Renal cortex interstitium (tissue), 11 donors: Measurements from ENCODE around the gene SEC22C. TPM values are rescaled to one million over a fixed set of nuclear protein-coding genes. Genes with fewer than 3 reads are reported as not detected.

Source experiments
- DNase-seq, 11 donors: peaks; one replicate each; pipeline ENCODE4 v3.0.0-alpha.2; 2013; ENCODE audit warnings: low read depth in 9 of 11, low spot score in 4 of 11; ENCODE audit errors: extremely low read depth in 1 of 11
- polyA plus RNA-seq, 3 donors: library from polyadenylated mRNA; unstranded; fragments of 120-200 nt; gene quantifications; one replicate each; pipeline ENCODE4 v1.2.1, GENCODE V29; 2013; ENCODE audit not compliant: insufficient read length in 3 of 3

The SEC22C gene
- polyA plus RNA-seq, 3 donors, result 41.8 to 47.5 (median 45.2) TPM

- DNase-seq, result no peak
These were observed 76.5 kb downstream of the SEC22C start for GRCh38 chr3:42505128-42505848.

GRCh38 chr3:42504334-42505127 is 77.2 kb downstream of the SEC22C start:
- no peak for DNase-seq

- no peak for DNase-seq
These were observed 77.8 kb downstream of the SEC22C start for GRCh38 chr3:42503957-42504333.

DNA sequence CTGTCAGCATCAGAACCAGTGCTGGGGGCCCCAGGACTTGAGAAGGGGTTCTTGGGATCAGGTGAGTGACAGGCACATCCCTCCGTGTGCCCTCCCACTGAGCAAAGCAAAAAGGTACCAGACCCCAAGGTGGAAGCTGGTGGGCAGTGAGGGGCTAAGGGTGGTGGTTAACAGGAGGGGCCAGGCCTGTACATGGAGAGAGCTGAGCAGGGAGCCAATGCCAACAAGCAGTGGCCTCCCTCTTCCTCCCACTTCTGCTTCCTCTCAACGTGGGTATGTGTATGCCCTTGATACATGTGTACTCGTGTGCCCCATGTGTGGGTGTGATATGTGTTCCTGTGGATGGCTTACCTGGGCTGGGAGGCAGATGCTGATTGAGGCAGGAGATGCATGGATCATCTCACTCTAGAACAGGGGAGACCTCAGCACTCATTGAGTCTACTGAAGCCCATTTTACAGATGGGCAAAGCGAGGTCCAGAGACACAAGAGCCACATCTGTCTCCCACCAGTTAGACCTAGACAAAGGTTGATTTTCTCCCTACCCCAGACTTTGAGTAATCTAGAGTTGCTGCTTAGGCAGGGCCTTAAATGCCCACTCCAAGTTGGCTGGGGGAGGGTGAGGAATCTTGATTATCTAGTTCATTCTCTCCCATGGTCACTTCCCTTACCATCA is 78.4 kb downstream of the SEC22C start:
- DNase-seq, result no peak

DNA sequence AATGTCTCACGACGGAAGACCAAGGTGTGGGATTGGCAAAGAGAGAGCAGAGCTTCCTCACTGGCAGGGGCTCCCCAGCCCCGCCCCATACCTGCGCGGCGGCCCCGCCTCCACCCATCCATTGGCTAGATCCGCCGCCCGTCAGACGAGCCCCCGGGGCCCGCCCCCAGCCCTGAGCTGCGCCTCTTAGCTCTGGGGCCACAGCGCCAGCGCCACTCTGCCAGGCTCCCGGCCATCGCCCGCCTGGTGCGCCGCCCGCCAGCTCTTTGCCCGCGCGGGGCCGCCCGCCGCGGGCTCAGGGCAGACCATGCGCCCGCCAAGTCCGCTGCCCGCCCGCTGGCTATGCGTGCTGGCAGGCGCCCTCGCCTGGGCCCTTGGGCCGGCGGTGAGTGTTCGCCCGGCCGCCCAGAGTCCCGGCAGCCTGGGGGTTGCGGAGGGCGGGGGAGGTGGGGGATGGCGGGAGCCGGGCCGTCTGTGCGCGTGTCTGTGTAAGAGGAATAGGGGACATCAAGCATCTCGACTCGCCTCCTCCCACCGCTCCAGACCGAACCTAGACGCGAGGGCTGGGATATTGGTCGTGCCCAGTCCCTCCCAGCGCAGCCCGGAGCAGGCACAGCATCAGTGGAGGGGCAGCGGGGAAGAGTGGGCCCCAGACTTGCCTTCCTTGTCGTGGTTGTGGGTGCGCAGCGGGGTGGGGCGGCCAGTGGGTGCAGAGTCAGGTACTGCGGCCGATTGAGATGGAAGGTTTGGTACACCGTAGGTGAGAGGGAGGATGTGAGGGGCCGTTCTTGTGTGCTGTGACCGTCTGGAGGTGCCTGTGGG is 79.1 kb downstream of the SEC22C start, which contains the start of gene VIPR1:
VIPR1 (plus strand) TSS at position 215 of the 822 bp plus-strand sequence; CDS start at position 308, 93 bp downstream.
- peak; percentile 31 to 66 (median 45) for DNase-seq

DNA sequence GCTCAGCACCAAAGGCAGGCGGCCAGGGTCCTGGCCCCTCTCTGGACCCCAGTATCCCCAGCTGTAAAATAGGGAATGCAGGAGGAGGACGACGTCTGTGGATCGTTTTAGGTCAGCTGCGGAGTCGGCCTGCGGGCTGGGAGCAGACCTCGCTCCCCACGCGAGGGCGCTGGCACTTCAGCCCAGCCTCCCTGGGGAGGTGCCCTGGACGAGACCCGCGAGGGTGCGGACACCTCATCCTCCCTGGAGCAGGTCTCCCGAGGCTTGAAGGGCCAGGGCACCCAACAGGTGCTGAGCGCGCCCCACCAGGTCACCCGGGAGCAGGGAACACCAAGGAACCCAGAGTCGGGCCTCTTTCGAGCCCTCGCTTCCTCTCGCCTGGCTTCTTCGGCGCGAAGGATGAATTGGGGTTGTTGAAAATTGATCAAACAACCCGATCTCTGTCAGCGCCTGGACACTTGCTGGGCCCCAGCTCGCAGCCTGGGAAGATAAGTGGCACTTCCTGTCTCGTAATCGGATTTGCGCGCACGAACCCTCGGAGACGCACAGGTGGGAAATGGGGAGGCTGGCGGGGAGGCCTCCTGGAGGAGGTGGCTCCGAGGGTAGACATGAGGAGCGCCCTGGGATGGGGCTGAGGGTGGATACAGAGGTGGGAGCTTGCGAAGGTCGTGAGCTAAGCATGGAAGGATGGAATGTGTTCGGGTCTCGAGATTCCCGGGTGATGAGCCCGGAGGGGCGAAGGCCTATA is 79.9 kb downstream of the SEC22C start:
- no peak for DNase-seq

DNA sequence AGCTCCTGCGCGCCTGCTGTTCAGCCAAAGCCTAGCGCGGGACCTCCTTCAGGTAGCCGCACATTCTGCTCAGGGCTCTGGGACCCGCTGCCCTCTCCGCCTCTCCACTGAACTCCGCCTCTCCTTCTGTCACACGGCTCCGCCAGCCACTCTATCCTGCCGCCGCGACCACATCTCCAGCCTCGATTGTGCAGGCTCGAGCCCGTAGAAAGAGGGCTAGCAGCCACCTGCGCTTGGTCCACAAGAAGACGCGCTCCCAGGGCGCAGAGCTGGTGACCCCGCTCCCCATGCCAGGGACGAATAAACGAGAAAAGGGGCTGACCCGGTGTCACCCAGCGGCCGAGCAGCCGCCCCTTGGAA is 80.5 kb downstream of the SEC22C start:
- no peak for DNase-seq

GRCh38 chr3:42500909-42501308 is 80.9 kb downstream of the SEC22C start:
- no peak for DNase-seq

DNA sequence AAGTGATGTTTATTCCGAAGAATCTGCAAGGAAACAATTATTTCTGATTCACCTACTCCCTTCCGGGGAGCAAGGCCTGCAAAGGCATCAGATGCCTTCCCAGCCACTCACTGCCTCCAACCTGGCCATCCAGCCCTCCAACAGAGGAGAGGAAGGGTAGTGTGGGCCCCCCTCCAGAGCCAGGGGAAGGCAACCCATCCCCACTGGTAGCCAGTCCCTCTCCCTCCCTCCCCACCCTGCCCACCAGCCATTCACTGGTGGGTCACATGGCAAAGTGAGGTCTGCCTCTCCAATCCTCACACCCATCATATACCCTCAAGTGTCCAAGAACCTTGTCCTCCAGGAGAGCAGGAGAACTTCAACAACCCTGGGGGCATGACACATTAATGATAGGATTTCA is 81.7 kb downstream of the SEC22C start:
- no peak for DNase-seq

- no peak for DNase-seq
These were observed 82.3 kb downstream of the SEC22C start for GRCh38 chr3:42499478-42499871.

DNA sequence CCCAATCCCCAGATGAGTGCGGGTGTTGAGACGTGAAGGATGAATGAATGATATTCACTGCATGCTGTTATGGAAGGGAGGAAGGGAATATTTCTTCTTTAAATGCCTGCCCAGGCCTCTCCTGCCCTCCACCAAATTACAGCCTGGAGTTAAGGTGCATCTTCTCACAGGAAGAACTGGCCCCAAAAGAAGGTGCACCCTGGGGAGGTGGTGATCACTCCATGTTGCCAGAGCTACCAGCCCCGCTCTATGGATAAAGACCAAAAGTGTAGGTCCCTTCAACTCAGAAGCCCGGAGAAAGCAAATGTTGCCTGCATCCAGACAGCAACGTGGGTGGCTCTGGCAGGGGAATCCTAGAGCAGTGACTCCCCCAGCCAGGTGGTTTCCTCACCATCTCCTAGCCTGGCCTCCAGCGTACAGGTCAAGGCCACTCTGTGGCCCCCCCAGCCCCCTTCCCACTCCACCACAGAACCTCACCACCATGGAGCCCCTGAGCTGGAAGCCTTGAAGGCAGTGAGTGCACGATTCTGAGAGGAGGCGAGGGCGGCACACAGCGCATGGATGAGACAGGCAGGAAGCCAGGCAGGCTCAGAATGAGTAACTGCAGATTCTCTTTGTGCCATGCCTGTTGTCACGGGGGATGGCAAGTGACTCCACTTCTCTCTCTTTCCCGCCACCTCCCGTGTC is 82.8 kb downstream of the SEC22C start:
- no peak for DNase-seq

GRCh38 chr3:42498034-42498433 is 83.7 kb downstream of the SEC22C start:
- DNase-seq, result no peak

Other genes with a start within 250 kb of the SEC22C start
- not detected for gene LYZL4, start 171.4 kb downstream of the SEC22C start, polyA plus RNA-seq
- gene VIPR1, start 79.3 kb downstream of the SEC22C start, polyA plus RNA-seq, result 1 to 10 TPM; 1.0 to 2.1 (median 1.4) TPM
- gene SS18L2, start 8.9 kb upstream of the SEC22C start, polyA plus RNA-seq, result 10 to 100 TPM; 21.4 to 26.5 (median 25.3) TPM
- 100 to 1,000 TPM in 1 of 3 donors, 10 to 100 TPM in 2; 83.8 to 203 (median 98.7) TPM for gene NKTR, start 18.7 kb upstream of the SEC22C start, polyA plus RNA-seq
- 10 to 100 TPM; 12.5 to 18.4 (median 14.9) TPM for gene ZBTB47, start 71.7 kb upstream of the SEC22C start, polyA plus RNA-seq
- gene KLHL40, start 103.6 kb upstream of the SEC22C start, polyA plus RNA-seq, result under 1 TPM in 1 of 3 donors, not detected in 2; 0.06 TPM
- gene HHATL, start 120.8 kb upstream of the SEC22C start, polyA plus RNA-seq, result under 1 TPM; 0.54 to 0.66 (median 0.61) TPM
- gene CCDC13, start 191.3 kb upstream of the SEC22C start, polyA plus RNA-seq, result 1 to 10 TPM; 1.8 to 3.5 (median 2.0) TPM
- gene HIGD1A, start 222.5 kb upstream of the SEC22C start, polyA plus RNA-seq, result 100 to 1,000 TPM; 145 to 159 (median 150) TPM
- 1 to 10 TPM; 2.0 to 3.0 (median 2.2) TPM for gene ACKR2, start 227.5 kb upstream of the SEC22C start, polyA plus RNA-seq